ENCODE measurements around the gene ELK4. TPM values are rescaled to one million over a fixed set of nuclear protein-coding genes. Genes with fewer than 3 reads are reported as not detected.

Gene ELK4
- total RNA-seq, 1 donor from 2014 or later, result 16.1 TPM

DNA sequence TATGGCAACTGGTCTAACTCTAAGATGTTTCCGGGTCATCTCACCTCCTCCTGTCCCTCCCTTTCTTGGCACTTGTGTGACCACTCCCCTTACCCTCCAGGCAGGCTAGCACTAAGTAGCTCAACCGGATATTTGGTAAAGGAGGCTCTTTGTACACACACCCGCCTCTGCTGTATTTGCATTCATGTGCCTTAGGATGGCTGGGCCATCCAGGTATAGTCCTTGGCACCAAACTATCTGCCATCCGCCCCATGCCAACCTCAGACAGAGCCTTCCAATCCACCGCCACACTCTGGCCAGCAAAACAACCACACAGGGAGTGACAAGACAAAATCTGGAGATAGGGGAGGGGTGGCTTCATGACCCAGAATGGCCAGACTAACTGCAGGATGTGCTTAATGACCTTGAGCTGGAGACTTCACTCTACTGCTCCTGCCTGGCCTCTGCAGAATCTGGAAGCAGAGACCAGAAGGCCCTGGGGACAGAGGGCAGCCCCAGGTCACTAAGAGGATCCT is 67.8 kb downstream of the ELK4 start:
- DNase-seq (ENCODE audit: low read depth), result no peak
- no peak overlapping the region for H3K4me3 ChIP-seq (ENCODE audit: low read depth, low read length)
- TF ChIP-seq, protein P1, sequence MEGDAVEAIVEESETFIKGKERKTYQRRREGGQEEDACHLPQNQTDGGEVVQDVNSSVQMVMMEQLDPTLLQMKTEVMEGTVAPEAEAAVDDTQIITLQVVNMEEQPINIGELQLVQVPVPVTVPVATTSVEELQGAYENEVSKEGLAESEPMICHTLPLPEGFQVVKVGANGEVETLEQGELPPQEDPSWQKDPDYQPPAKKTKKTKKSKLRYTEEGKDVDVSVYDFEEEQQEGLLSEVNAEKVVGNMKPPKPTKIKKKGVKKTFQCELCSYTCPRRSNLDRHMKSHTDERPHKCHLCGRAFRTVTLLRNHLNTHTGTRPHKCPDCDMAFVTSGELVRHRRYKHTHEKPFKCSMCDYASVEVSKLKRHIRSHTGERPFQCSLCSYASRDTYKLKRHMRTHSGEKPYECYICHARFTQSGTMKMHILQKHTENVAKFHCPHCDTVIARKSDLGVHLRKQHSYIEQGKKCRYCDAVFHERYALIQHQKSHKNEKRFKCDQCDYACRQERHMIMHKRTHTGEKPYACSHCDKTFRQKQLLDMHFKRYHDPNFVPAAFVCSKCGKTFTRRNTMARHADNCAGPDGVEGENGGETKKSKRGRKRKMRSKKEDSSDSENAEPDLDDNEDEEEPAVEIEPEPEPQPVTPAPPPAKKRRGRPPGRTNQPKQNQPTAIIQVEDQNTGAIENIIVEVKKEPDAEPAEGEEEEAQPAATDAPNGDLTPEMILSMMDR (IDR thresholded peaks at IDR 0.05; ENCODE audit: insufficient read depth, low read length, poor library complexity, severe bottlenecking), result no peak
- peaks cover 33% of the 10 kb centered on the region for H3K27me3 ChIP-seq (ENCODE audit: control insufficient read depth, insufficient read depth, low read length)
- H3K36me3 ChIP-seq (ENCODE audit: control insufficient read depth, insufficient read depth, low read length), result no peaks in the 10 kb centered on the region

DNA sequence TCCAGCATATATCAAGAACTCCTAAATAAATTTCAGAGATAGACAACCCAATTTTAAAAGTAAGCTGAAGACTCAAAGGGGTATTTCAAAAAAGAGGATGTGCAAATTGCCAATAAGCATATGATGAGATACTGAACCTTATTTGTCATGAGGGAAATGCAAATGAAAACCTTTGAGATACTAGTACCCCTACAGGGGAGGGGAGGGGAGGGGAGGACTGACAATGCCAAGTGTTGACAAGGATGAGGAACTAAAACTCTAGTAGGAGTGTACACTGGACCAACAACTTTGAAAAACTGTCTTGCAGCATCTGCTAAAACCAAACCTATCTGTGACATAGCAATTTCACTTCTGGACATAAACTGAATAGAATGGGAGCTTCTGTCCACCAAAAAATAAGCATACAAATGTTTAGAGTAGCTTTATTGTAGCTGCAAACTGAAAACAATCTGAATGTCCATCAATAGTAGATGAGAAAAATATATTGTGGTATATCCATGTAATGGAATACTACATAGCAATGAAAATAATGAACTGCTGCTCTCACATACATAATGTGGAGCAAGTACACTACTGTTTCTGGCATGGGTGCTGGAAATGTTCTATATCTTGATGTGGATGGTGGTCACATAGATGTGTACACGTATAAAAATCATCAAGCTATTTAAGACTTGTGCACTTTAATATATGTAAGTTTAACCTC is 70.2 kb downstream of the ELK4 start:
- Histone ChIP-seq H3K36me3 (ENCODE audit: control insufficient read depth, insufficient read depth, low read length) (no peaks in the 10 kb centered on the region), H3K27me3 (ENCODE audit: control insufficient read depth, insufficient read depth, low read length) (peaks cover 14% of the 10 kb centered on the region), H3K4me3 (ENCODE audit: low read depth, low read length) (no peak overlapping the region)
- no peak for DNase-seq (ENCODE audit: low read depth)
- TF ChIP-seq, protein P1 (IDR thresholded peaks at IDR 0.05; ENCODE audit: insufficient read depth, low read length, poor library complexity, severe bottlenecking), result no peak

Other genes with a start within 250 kb of the ELK4 start
- 4.3 and 5.1 TPM in 2 replicates for gene LEMD1, start 210.0 kb downstream of the ELK4 start, total RNA-seq
- 1.5 and 2.0 TPM in 2 replicates for gene BLACAT1, start 176.0 kb downstream of the ELK4 start, total RNA-seq
- 12.1 and 14.0 TPM in 2 replicates for gene CDK18, start 127.3 kb downstream of the ELK4 start, total RNA-seq
- gene SLC45A3, start 48.5 kb upstream of the ELK4 start, total RNA-seq, result 8.5 and 9.3 TPM in 2 replicates
- gene NUCKS1, start 118.2 kb upstream of the ELK4 start, total RNA-seq, result 63.9 and 72.6 TPM in 2 replicates
- 21.6 and 24.4 TPM in 2 replicates for gene RAB29, start 143.5 kb upstream of the ELK4 start, total RNA-seq
- 17.2 and 20.9 TPM in 2 replicates for gene SLC41A1, start 181.2 kb upstream of the ELK4 start, total RNA-seq
- gene PM20D1, start 218.1 kb upstream of the ELK4 start, total RNA-seq, result 0.04 and 1.8 TPM in 2 replicates